IMR-90 (cell line): ENCODE results near the gene ERCC4. TPM values are rescaled to one million over a fixed set of nuclear protein-coding genes. Genes with fewer than 3 reads are reported as not detected.

Experiments used
- ATAC-seq: fragments of 200-7000 bp; cut with Tn5 transposase; 2 replicates; pipeline ENCODE4 v1.9.1; 2020; ENCODE audit warnings: low read depth, mild to moderate bottlenecking, moderate library complexity
- BruUV-seq: library from RNA; stranded (reverse); fragments of 400-500 nt; replicated peaks from 2 replicates; lab custom pipeline; 2021; lab: Mats Ljungman, UMichigan
- CTCF ChIA-PET: fragments of 300-600 bp; formaldehyde crosslinking; extraction: SDS; loops from one replicate; lab custom pipeline; 2021; ENCODE audit warnings: antibody characterized with exemption; lab: Yijun Ruan, JAX
- POLR2A ChIA-PET: fragments of 300-600 bp; sonication (Branson Sonifier 250); formaldehyde crosslinking; loops from one replicate; lab custom pipeline; 2022; ENCODE audit warnings: antibody characterized with exemption; ENCODE audit not compliant: unreplicated experiment; lab: Charles Lee
- DNase-seq: peaks from one replicate; pipeline ENCODE4 v3.0.0; 2013
- H2AFZ ChIP-seq: replicated peaks from 2 replicates; pipeline ENCODE3; 2013; ENCODE audit warnings: low read length, mild to moderate bottlenecking; ENCODE audit not compliant: poor library complexity
- H2AK5ac ChIP-seq: 2 replicates; pipeline ENCODE4 v1.6.1; 2013; ENCODE audit warnings: low read depth, low read length, inconsistent platforms
- H2AK9ac ChIP-seq: replicated peaks from 2 replicates; pipeline ENCODE3; 2013; ENCODE audit warnings: mild to moderate bottlenecking, low read depth, low read length, moderate library complexity; ENCODE audit not compliant: poor library complexity
- H2BK120ac ChIP-seq: 2 replicates; pipeline ENCODE4 v1.6.1; 2013; ENCODE audit warnings: low read depth, low read length, inconsistent platforms
- H2BK15ac ChIP-seq: 3 replicates; pipeline ENCODE4 v1.6.1; 2013; ENCODE audit warnings: low read depth, low read length, inconsistent platforms
- H2BK20ac ChIP-seq: 2 replicates; pipeline ENCODE4 v1.6.1; 2013; ENCODE audit warnings: low read depth, mild to moderate bottlenecking, inconsistent platforms, low read length, moderate library complexity
- H2BK5ac ChIP-seq: 2 replicates; pipeline ENCODE4 v1.6.1; 2013; ENCODE audit warnings: mild to moderate bottlenecking, low read depth, low read length, inconsistent platforms; ENCODE audit not compliant: poor library complexity, severe bottlenecking
- H3K14ac ChIP-seq: replicated peaks from 2 replicates; pipeline ENCODE4 v1.6.1; 2013; ENCODE audit warnings: low read depth, low read length, inconsistent platforms
- H3K18ac ChIP-seq: 2 replicates; pipeline ENCODE4 v1.6.1; 2013; ENCODE audit warnings: low read depth, low read length, control low read depth
- H3K23ac ChIP-seq: 2 replicates; pipeline ENCODE4 v1.6.1; 2013; ENCODE audit warnings: low read depth, low read length, inconsistent platforms
- H3K27ac ChIP-seq: 2 replicates; pipeline ENCODE4 v1.5.1; 2013; ENCODE audit warnings: mild to moderate bottlenecking, control low read depth, low read length; ENCODE audit not compliant: insufficient read depth
- H3K27me3 ChIP-seq: 2 replicates; pipeline ENCODE4 v1.6.1; 2013; ENCODE audit warnings: low read length; ENCODE audit not compliant: control insufficient read depth, insufficient read depth
- H3K36me3 ChIP-seq: 2 replicates; pipeline ENCODE4 v1.6.1; 2013; ENCODE audit warnings: low read length, mixed read lengths; ENCODE audit not compliant: control insufficient read depth, insufficient read depth
- H3K4ac ChIP-seq: 2 replicates; pipeline ENCODE4 v1.6.1; 2013; ENCODE audit warnings: low read depth, low read length, inconsistent platforms
- H3K4me1 ChIP-seq: 2 replicates; pipeline ENCODE4 v1.6.1; 2013; ENCODE audit warnings: low read length, mixed read lengths; ENCODE audit not compliant: control insufficient read depth, insufficient read depth
- H3K4me2 ChIP-seq: 2 replicates; pipeline ENCODE4 v1.6.1; 2013; ENCODE audit warnings: low read depth, mild to moderate bottlenecking, control low read depth, low read length, moderate library complexity
- H3K4me3 ChIP-seq: 2 replicates; pipeline ENCODE4 v1.5.1; 2013; ENCODE audit warnings: low read depth, mild to moderate bottlenecking, control low read depth, low read length, moderate library complexity; ENCODE audit not compliant: insufficient read depth
- H3K56ac ChIP-seq: 2 replicates; pipeline ENCODE4 v1.6.1; 2013; ENCODE audit warnings: low read length, inconsistent platforms; ENCODE audit not compliant: insufficient read depth; ENCODE audit errors: extremely low read depth
- H3K79me1 ChIP-seq, 2 experiments: 2 replicates each; pipeline ENCODE4 v1.6.1; 2013; ENCODE audit warnings: low read length in 2 of 2, inconsistent platforms in 1 of 2, low read depth in 1 of 2
- H3K9ac ChIP-seq: 2 replicates; pipeline ENCODE4 v1.6.1; 2013; ENCODE audit warnings: low read depth, low read length, control low read depth
- H3K9me1 ChIP-seq: 2 replicates; pipeline ENCODE4 v1.6.1; 2013; ENCODE audit warnings: low read length, inconsistent platforms; ENCODE audit not compliant: insufficient read depth
- H3K9me3 ChIP-seq: 2 replicates; pipeline ENCODE4 v1.6.1; 2013; ENCODE audit warnings: low read length; ENCODE audit not compliant: control insufficient read depth, insufficient read depth
- H4K20me1 ChIP-seq: 2 replicates; pipeline ENCODE4 v1.6.1; 2013; ENCODE audit warnings: low read length, inconsistent platforms; ENCODE audit not compliant: insufficient read depth
- H4K5ac ChIP-seq: 2 replicates; pipeline ENCODE4 v1.6.1; 2013; ENCODE audit warnings: mild to moderate bottlenecking, low read depth, low read length, control low read depth
- H4K8ac ChIP-seq, 2 experiments: 2 replicates each; pipeline ENCODE4 v1.6.1; 2013; ENCODE audit warnings: low read depth in 2 of 2, low read length in 2 of 2, control low read depth in 1 of 2, inconsistent platforms in 1 of 2
- H4K91ac ChIP-seq: 2 replicates; pipeline ENCODE4 v1.6.1; 2013; ENCODE audit warnings: low read depth, low read length, inconsistent platforms; ENCODE audit not compliant: insufficient read depth
- MAFK ChIP-seq: IDR thresholded peaks from 2 replicates; pipeline ENCODE4 v1.6.1; 2012; ENCODE audit warnings: low read depth, low read length, improper control_type of control experiment
- RFX5 ChIP-seq: IDR thresholded peaks from 2 replicates; pipeline ENCODE4 v1.8.0; 2012; ENCODE audit warnings: low read depth, mild to moderate bottlenecking, low read length, moderate library complexity
- dilution Hi-C: fragments of 300-500 bp; cut with HindIII; formaldehyde crosslinking; loops from one replicate; pipeline ENCODE4 v1.14.3; 2018; ENCODE audit warnings: low sequenced_read_pairs; ENCODE audit not compliant: unreplicated experiment
- in situ Hi-C: fragments of 300-500 bp; cut with MboI; formaldehyde crosslinking; loops from 3 replicates; pipeline ENCODE4 v1.14.3; 2019; ENCODE audit warnings: low sequenced_read_pairs, inconsistent platforms, mixed read lengths
- intact Hi-C: fragments of 100-400 bp; cut with micrococcal nuclease; formaldehyde crosslinking; loops from 2 replicates; pipeline ENCODE4 v1.10.0; 2022
- polyA plus RNA-seq, 3 experiments: library from polyadenylated mRNA; depleted of rRNA; stranded (reverse); fragments of >200 nt; gene quantifications; 2 replicates each; pipeline ENCODE4 v1.2.3, GENCODE V29; 2012; ENCODE audit warnings: low replicate concordance in 1 of 3
- total RNA-seq: library from RNA; depleted of rRNA; stranded (reverse); fragments of >200 nt; gene quantifications from 2 replicates; pipeline ENCODE4 v1.2.3, GENCODE V29; 2012

Gene ERCC4
- total and polyA plus RNA-seq, 2 of the 4 experiments (the other 2 are of a cell fraction), result 2.9 to 19.2 TPM

DNA sequence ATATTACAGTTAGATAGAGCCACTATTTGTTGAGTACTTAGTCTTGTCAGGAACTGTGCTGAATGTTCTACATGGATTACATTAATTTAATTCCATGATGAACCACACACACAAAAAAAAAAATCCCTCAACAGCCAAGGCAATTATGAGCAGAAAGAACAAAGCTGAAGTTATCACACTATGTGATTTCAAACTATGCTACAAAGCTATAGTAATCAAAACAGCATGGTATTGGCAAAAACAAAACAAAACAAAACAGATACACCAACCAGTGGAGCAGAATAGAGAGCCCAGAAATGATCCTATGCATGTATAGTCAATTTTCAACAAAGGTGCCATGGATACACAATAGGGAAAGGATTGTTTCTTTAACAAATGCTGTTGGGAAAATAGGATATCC is 8.1 kb upstream of the ERCC4 start:
- Histone ChIP-seq H3K4me3 (no peak overlapping the region), H3K79me1 (no peaks in the 10 kb centered on the region), H3K9me1 (no peaks in the 10 kb centered on the region), H2BK15ac (no peak overlapping the region), H2BK20ac (no peak overlapping the region), H4K91ac (no peak overlapping the region), H2AK5ac (no peak overlapping the region), H3K36me3 (no peaks in the 10 kb centered on the region), H3K27me3 (peaks cover 25% of the 10 kb centered on the region), H3K9me3 (no peaks in the 10 kb centered on the region), H3K4me1 (peaks cover 3% of the 10 kb centered on the region; the same call in 1 of the 2 replicates), H2AFZ (no peak overlapping the region), H3K27ac (no peak overlapping the region), H2BK5ac (no peak overlapping the region), H4K5ac (no peak overlapping the region), H3K4ac (no peak overlapping the region), H4K8ac (no peak overlapping the region), H3K4me2 (no peak overlapping the region), H4K20me1 (no peaks in the 10 kb centered on the region), H2AK9ac (no peak overlapping the region), H3K14ac (no peak overlapping the region), H2BK120ac (no peak overlapping the region), H3K56ac (no peak overlapping the region), H3K9ac (no peak overlapping the region), H3K23ac (no peak overlapping the region), H3K18ac (no peak overlapping the region)
- BruUV-seq, result no TSS peak
- no peak for ATAC-seq
- TF ChIP-seq RFX5, result no peak
- no peak for TF ChIP-seq MAFK
- ChIA-PET POLR2A (no interaction called here), CTCF (interaction anchor here (1.1 kb wide), 1 partner anchor 8 kb away, joined by 3 read pairs; the partner anchor contains the start of gene ERCC4)
- intact Hi-C loops, result no loop called here
- DNase-seq, result no peak
- in situ Hi-C loops, result no loop called here
- dilution Hi-C loops, result no loop called here
